Stomach (tissue), 9 donors: ENCODE data around the gene LTBP3. TPM values are rescaled to one million over a fixed set of nuclear protein-coding genes. Genes with fewer than 3 reads are reported as not detected.

Source experiments
- DNase-seq, 2 donors: peaks; one replicate each; pipeline versions ENCODE4 v3.0.0 to v3.0.0-alpha.2; 2013 to 2019
- H3K27ac ChIP-seq, 5 donors: fragments of 200-600 bp in 4 of 5; sonication (generic) in 4 of 5; one replicate each; pipeline ENCODE4 v1.5.1; 2013 to 2019; ENCODE audit warnings: mild to moderate bottlenecking in 1 of 5, moderate library complexity in 1 of 5
- H3K27me3 ChIP-seq, 3 donors: fragments of 200-600 bp; sonication (generic); one replicate each; pipeline ENCODE4 v1.5.1; 2017 to 2019; ENCODE audit warnings: mixed run types in 1 of 3
- H3K36me3 ChIP-seq, 4 donors: fragments of 200-600 bp; sonication (generic); 1 replicate in 3 of 4; 2 replicates in 1 of 4; pipeline ENCODE4 v1.5.1; 2016 to 2019
- H3K4me1 ChIP-seq, 4 donors: fragments of 200-600 bp; sonication (generic); one replicate each; pipeline ENCODE4 v1.5.1; 2016 to 2019
- H3K4me3 ChIP-seq, 4 donors: fragments of 200-600 bp; sonication (generic) in 3 of 4; one replicate each; pipeline ENCODE4 v1.5.1; 2016 to 2019; ENCODE audit warnings: mild to moderate bottlenecking in 1 of 4
- H3K9me3 ChIP-seq, 4 donors: fragments of 200-600 bp; sonication (generic); one replicate each; pipeline ENCODE4 v1.5.1; 2016 to 2019
- EP300 ChIP-seq: sonication (generic); formaldehyde crosslinking; IDR thresholded peaks from one replicate; pipeline ENCODE4 v1.6.1; 2017; ENCODE audit warnings: antibody characterized with exemption
- POLR2A ChIP-seq, 4 donors: fragments of 450-650 bp; IDR thresholded peaks; one replicate each; pipeline ENCODE4 v1.6.1; 2016; ENCODE audit warnings: antibody characterized with exemption in 4 of 4, control low read depth in 2 of 4, mild to moderate bottlenecking in 1 of 4, moderate library complexity in 1 of 4
- POLR2AphosphoS5 ChIP-seq, 3 donors: sonication (generic); formaldehyde crosslinking; IDR thresholded peaks; one replicate each; pipeline ENCODE4 v1.6.1; 2016; ENCODE audit warnings: antibody characterized with exemption in 3 of 3
- WGBS, 5 donors: extraction: QIAGEN DNeasy Blood & Tissue Kit in 3 of 5; methylation state at CpG; one replicate each; pipeline versions ENCODE4 v1.1.5 to v1.1.7; 2013 to 2018; 5-methylcytosine and 5-hydroxymethylcytosine counted together
- intact Hi-C: fragments of 100-400 bp; cut with DNase I; formaldehyde crosslinking; loops from one replicate; pipeline ENCODE4 v1.15.1; 2023; ENCODE audit warnings: low total_unique reads
- polyA plus RNA-seq, 3 donors: library from polyadenylated mRNA; stranded (reverse); fragments of 200-250 nt; gene quantifications; one replicate each; pipeline ENCODE4 v1.2.3, GENCODE V29; 2013
- total RNA-seq, 5 donors: library from RNA; depleted of rRNA; stranded (reverse); fragments of >200 nt; gene quantifications; one replicate each; pipeline versions ENCODE4 v1.1.0 to v1.2.3, GENCODE V29; 2014 to 2016
- TF ChIP-seq, protein P1 (sequence below), 7 experiments: fragments of 450-650 bp in 4 of 7; fragments of 200-600 bp in 3 of 7; sonication (generic) in 3 of 7; IDR thresholded peaks; one replicate each; pipeline ENCODE4 v1.5.1; 2016 to 2019; ENCODE audit warnings: antibody characterized with exemption in 7 of 7, control low read depth in 2 of 7, mild to moderate bottlenecking in 1 of 7
- donor health status: healthy with polysubstance abuse.
- donor health status: Bipolar disorder and iron deficiency.
- donor health status: healthy.

LTBP3 gene
- total and polyA plus RNA-seq, 8 donors, result 26.9 to 452 (median 79.3) TPM

DNA sequence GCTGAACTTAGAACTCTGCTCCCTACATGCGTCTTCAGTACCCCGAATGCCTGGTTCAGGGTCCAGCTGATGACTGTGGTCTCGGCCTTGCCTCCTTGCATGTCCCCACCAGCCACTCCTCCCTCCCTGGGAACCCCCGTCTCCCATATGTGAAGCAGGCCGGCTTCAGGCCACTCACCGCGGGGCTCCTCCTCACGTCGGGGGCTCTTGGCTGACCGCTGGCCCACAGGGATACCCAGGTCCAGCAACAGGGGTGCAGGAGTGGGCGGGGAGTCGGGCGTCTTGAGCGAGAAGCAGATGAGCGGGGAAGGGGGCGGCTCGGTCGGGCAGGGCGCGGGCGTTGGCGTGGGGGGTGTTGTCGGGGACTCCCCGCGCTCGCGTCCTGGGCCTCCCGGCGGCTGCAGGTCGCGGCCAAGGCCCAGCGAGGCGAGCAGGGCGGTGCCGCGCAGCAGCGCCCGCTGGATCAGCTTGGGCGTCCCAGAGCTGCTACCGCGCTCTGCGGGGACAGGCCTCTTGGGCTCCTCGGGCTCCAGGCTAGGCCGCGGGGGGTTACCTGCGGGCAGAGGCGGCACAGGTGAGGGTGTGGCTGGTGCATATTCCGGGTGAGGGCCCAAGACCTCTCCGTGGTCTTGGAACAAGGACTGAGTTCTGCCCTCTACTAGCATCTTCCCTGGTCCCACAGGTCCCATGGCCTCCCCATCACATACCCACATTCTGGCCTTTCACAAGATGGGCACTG lies 41.2 kb upstream of the LTBP3 start:
- Histone ChIP-seq H3K36me3 (peaks cover 37 to 77% (median 68%) of the 10 kb centered on the region in 4 donors), H3K9me3 (no peaks in the 10 kb centered on the region), H3K4me1 (peaks cover 0 to 21% (median 15%) of the 10 kb centered on the region in 4 donors), H3K27me3 (no peaks in the 10 kb centered on the region), H3K4me3 (no peak overlapping the region), H3K27ac (no peak overlapping the region)
- 83 to 89% (median 88%) methylated on average over 38 to 49 of the region's 49 CpGs for WGBS, 5 donors
- intact Hi-C loops, result no loop called here
- TF ChIP-seq, protein P1, sequence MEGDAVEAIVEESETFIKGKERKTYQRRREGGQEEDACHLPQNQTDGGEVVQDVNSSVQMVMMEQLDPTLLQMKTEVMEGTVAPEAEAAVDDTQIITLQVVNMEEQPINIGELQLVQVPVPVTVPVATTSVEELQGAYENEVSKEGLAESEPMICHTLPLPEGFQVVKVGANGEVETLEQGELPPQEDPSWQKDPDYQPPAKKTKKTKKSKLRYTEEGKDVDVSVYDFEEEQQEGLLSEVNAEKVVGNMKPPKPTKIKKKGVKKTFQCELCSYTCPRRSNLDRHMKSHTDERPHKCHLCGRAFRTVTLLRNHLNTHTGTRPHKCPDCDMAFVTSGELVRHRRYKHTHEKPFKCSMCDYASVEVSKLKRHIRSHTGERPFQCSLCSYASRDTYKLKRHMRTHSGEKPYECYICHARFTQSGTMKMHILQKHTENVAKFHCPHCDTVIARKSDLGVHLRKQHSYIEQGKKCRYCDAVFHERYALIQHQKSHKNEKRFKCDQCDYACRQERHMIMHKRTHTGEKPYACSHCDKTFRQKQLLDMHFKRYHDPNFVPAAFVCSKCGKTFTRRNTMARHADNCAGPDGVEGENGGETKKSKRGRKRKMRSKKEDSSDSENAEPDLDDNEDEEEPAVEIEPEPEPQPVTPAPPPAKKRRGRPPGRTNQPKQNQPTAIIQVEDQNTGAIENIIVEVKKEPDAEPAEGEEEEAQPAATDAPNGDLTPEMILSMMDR (IDR thresholded peaks at IDR 0.05), result no peak
- TF ChIP-seq POLR2A (IDR thresholded peaks at IDR 0.05) (no peak), EP300 (no peak)
- no peak for DNase-seq

DNA sequence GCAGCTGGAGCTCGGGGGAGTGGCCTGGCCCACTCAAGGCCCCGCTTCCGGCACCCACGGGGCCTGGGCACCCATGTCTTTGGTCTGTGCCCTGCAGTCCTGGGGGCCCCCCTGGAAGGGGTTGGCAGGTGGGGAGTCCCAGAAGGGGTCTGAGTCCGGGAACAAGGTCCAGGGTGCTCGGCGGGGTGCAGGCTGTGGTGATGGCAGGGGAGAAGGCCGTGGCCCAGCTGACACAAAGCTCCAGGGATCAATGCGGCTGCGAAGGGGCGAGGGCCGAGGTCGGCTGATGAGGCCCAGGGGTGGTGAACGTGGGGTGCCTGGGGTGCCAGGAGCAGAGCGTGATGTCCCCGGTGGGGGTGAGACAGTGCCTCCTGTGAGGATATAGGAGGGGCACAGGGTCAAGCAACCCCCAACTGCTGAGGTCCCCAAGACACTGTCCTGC lies 40.1 kb upstream of the LTBP3 start:
- H3K4me1 ChIP-seq, result peaks cover 5 to 32% (median 25%) of the 10 kb centered on the region in 4 donors
- H3K9me3 ChIP-seq, result no peaks in the 10 kb centered on the region
- H3K27ac ChIP-seq, result no peak overlapping the region
- H3K27me3 ChIP-seq, result no peaks in the 10 kb centered on the region
- TF ChIP-seq, protein P1 (IDR thresholded peaks at IDR 0.05), result no peak
- TF ChIP-seq POLR2AphosphoS5 (IDR thresholded peaks at IDR 0.05) (no peak), EP300 (no peak), POLR2A (IDR thresholded peaks at IDR 0.05) (no peak)
- intact Hi-C loops, result no loop called here
- H3K36me3 ChIP-seq, result peaks cover 26 to 69% (median 60%) of the 10 kb centered on the region in 4 donors
- no peak overlapping the region for H3K4me3 ChIP-seq
- 89 to 96% (median 93%) methylated on average over 13 to 16 of the region's 16 CpGs for WGBS, 5 donors
- no peak for DNase-seq

DNA sequence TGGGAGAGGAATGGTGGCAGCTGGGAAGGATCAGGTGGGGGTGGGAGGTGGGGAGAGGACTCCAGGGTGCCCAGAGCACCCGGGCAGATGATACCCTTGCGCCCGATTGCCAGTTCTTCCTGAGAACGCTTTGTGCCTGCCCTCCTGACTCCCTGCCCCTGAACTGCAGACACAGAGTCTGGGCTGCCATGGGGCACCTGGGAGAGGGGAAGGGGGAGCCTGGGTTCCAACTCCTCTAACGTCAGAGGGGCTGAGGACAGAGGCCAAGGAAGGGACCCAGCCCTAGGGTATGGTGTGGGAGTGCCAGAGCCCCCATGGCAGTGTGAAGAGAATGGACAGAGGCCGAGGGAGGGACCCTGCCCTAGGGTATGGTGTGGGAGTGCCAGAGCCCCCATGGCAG lies 38.4 kb upstream of the LTBP3 start:
- Histone ChIP-seq H3K36me3 (peaks cover 25 to 69% (median 65%) of the 10 kb centered on the region in 4 donors), H3K9me3 (no peaks in the 10 kb centered on the region), H3K4me3 (no peak overlapping the region), H3K27me3 (no peaks in the 10 kb centered on the region), H3K27ac (no peak overlapping the region), H3K4me1 (peaks cover 9 to 47% (median 38%) of the 10 kb centered on the region in 4 donors)
- no peak for TF ChIP-seq POLR2A (IDR thresholded peaks at IDR 0.05)
- TF ChIP-seq, protein P1 (IDR thresholded peaks at IDR 0.05), result no peak
- no peak for TF ChIP-seq POLR2AphosphoS5 (IDR thresholded peaks at IDR 0.05)
- TF ChIP-seq EP300, result no peak
- intact Hi-C loops, result no loop called here
- no peak for DNase-seq
- 67 to 84% (median 73%) methylated on average over 3 to 6 of the region's 6 CpGs for WGBS, 5 donors

DNA sequence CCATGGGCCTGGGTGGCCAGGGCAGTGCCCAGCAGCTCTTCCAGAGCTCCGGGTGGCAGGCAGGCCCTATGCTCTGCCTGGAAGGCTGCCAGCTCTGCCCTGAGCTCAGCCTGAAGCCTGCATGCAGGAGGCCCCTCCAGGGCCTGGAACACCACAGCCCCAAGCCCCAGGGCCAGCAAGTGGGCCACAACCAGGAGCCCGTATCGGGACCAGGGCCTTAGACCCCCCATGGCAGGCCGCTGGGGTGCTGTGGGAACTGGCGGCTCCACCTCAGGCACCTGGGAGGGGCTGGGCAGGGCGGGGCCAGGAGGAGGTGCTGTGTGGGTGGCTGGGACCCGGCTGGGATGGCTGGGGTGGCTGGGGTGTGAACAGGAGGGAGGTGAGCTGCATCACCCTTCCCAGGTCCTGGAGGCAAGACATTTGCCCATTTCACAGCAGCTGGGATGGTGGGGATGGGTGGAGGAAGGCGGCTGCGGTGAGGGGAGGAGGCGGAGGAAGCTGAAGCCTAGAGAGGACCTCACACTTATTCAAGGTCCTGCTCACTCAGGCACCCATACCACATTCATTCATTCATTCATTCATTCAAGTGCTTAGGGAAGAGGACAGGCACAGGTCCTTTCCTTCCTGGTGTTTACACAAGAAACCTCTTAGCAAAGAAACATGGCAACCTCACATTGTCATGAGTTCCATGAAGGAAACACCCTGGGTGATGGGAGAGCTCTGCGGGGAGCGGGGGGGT lies 37.6 kb upstream of the LTBP3 start, which contains the start of gene KCNK7:
TSS of gene KCNK7 (minus strand) at position 258 of the 739 bp plus-strand sequence. CDS start at position 230, 28 bp downstream.
- Histone ChIP-seq H3K9me3 (no peaks in the 10 kb centered on the region), H3K4me1 (peaks cover 9 to 48% (median 42%) of the 10 kb centered on the region in 4 donors), H3K4me3 (no peak within 1 kb of the TSS), H3K27me3 (no peaks in the 10 kb centered on the region), H3K27ac (peak within 1 kb of the TSS in 1 of 5 donors; percentile 29), H3K36me3 (peaks cover 24 to 71% (median 67%) of the 10 kb centered on the region in 4 donors)
- intact Hi-C loops, result no loop called here
- 40 to 67% (median 47%) methylated on average over 7 to 12 of the region's 12 CpGs for WGBS, 5 donors
- TF ChIP-seq, protein P1 (IDR thresholded peaks at IDR 0.05), result no peak
- TF ChIP-seq POLR2A (IDR thresholded peaks at IDR 0.05), result no peak
- TF ChIP-seq POLR2AphosphoS5 (IDR thresholded peaks at IDR 0.05), result no peak
- no peak for TF ChIP-seq EP300
- DNase-seq, result peak in 1 of 2 donors; percentile 66
